HG03521 (cell line): Measurements from ENCODE around the gene CXCL3.
A peak's percentile ranks its signal among the peaks of the same experiment; 100 is the strongest.

Experiments
- ATAC-seq: cut with Tn5 transposase; IDR thresholded peaks from one replicate; pipeline ENCODE4 v1.9.1; 2021; ENCODE audit warnings: mild to moderate bottlenecking, moderate library complexity; ENCODE audit not compliant: unreplicated experiment

CXCL3 gene

DNA sequence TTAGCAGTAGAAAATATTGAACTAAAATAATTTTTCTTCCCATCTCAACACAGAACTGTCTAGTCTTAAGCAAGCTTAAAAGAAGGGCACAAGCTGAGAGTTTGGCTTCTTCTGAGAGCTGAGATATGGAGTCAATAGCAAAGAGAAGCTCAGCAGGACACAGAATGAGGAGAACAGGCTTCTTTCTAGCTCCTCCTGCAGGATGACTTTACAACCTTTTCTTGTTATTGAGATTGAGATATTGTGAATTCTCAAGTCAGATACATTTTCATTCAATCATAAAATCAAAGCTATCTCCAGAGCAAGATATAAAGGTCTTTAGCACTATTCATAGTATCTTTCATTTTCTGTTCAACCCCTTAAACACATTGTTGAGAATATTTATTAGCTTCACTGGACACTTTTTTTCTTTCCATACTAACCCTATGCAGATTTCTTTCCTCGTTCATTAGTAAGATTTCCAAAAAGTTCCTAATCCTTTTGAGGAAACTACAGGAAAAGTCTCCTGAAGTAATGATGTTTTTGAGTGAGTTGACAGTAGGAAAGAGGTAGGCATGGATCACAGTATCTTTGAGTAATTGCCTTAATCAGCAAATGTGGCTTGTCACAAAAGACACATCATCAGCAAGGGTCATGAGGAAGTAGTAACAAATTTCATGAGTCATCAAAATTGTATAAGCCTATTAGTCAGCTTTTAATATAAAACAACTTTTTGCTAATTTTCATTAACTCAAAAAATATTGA is 17.8 kb upstream of the CXCL3 start:
- no peak for ATAC-seq

DNA sequence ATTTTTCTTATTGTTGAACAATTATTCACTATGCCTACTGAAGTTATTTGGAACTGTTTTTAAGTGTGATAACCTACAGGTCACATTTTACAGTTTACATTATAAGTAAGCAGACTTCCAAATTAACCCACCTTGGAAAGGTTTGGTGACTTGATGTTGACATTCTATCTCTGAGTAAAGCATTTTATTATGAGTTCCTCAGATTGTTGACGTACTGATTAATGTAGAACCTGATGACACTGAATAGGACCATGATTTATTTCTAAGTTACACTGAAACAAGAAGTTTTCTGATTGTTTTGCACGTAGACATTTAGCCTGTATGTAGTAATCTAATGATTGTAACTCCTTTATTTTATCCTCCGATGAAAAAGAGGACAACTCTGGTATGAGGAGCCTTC is 17.0 kb upstream of the CXCL3 start:
- no peak for ATAC-seq

DNA sequence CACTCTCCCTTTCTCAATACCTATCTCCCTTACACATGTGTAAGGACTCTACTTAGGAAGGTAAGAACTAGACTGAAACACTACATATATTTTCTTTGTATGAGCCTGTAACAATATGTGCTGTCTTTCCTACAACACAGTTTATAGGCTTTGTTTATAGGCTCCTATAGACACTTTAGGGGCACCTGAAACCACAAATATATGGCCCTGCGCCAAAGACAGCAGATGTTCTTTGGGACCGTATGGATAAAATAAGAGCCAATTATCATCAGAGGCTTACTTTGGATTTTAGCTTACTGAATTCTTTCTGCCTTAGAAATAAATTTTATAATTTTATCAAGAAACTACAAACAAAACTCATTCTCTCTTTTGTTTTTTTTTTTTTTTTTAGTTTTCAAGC is 16.6 kb upstream of the CXCL3 start:
- ATAC-seq, result no peak

DNA sequence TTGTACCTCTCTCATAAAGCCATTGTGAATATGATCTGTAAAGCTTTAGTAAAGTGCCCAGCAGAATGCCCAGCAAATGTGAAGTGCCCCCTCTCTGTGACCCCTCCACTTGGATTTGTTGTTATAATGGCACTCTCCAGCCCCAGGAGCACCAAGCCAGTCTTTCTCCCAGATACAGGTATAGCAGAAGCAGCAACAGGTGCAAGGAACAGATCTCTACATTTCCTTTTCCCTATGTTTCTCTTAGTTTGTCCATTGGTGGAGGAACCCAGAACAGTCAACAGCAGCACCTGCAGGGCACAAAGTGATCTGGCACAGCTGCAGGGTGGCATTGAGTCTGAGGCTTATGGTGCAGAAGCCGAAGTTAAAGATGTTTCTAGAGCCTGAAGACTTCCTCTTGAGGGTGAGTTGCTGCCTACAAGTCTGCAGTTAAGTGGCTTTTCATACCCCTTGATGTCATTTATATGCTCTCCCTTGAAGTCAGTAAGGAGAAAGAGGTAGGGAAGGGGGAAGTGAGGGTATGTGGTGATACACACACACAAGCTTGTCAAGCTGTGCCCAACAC is 16.1 kb upstream of the CXCL3 start:
- no peak for ATAC-seq

DNA sequence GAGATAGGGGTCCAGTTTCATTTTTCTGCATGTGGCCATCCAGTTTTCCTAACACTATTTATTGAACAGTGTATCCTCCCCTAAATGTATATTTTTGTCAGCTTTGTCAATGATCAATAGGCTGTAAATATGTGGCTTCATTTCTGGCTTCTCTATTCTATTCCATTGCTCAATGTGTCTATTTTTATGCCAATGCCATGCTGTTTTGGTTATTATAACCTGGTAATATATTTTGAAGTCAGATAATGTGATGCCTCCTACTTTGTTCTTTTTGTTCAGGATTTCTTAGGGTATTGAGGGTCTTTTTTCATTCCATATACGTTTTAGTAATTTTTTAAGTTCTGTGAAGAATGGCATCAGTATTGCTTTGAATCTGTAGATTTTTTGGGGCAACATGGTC is 8.7 kb upstream of the CXCL3 start:
- ATAC-seq, result no peak

DNA sequence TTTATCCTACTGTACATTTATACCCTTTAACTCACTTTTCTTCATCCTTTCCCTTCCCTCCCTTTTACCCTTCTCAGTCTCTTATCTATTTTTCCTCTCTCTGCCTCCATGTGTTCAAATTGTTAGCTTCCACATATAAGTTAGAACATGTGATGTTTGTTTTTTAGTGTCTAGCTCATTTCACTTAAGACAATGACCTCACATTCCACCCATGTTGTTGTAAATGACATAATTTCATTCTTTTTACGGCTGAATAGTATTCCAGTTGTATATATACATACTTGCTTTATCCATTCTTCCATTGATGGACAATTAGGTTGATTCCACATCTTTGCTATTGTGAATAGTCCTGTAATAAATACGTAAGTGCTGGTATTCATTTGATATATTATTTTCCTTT is 7.3 kb upstream of the CXCL3 start:
- ATAC-seq, result no peak

DNA sequence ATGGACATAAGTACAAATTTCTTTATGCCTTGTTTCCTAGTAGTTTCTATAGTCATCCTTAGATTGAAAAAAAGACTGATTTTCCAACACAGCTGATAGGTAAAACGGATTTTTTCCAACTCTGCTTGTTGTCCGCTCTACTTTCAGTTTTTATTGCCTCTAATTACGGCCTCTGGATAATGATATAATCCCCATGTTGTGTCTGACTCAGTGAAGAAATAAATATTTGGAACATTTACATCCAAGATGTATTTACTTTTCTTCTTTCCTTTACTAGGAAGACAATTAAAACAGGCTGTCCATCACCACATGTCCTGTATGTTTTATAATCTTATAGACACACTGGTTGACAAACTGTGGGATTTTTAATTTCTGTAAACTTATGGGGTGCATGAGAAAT is 6.8 kb upstream of the CXCL3 start:
- no peak for ATAC-seq

DNA sequence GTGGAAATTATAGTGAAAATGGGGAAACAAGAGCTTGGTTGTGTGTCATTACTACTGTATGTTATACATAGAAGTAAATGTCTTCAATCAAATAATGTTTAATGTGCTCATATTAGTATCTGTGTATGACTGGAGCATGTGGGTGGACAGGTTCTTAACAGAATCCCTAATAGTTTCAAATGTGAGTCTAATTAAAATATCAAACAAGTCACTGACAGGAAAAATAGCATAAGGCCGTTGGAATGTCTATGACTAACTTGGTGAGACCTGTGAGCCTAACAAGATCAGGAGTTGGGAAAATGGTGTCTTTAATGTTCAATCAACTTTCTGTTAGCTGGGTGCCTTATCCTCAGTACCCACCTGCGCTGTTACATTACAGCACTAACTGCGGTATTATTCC is 6.2 kb upstream of the CXCL3 start:
- no peak for ATAC-seq

DNA sequence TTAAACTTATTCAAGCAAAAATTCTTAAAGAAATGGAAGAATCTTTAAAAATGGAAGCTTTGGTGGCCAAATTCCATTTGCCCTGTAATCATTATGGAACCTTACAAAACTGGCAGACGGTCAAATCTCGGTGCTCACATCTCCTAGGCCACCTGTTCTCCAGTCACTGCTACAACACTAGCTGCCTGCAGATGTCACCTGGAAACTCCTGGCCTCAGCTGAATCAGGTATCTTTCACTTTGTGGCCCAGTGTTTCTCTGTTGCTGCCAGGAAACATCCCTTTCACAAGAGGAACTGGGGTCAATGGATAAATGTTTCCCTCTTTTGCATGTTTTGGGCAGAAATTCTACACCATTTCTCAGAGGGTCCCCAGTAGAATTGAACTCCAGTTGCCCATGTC is 4.2 kb upstream of the CXCL3 start:
- no peak for ATAC-seq

DNA sequence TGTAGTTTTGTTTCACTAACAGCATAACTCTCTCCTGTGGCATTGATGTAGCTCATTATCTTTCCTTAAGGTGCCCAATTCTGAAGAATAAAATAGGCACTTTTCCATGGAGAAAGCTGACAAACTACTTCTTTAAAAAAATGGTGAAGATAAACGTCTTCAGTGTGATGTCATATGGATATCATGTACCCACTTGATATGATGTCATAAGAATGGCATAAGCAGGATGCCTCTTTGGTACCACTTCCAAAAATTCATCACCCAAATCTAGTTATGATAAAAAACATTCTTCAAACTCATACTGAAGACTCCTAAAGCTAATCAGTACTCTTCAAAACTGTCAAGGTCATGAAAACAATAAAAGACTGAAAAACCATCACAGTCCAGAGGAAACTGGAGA is 2.9 kb upstream of the CXCL3 start:
- ATAC-seq, result no peak

DNA sequence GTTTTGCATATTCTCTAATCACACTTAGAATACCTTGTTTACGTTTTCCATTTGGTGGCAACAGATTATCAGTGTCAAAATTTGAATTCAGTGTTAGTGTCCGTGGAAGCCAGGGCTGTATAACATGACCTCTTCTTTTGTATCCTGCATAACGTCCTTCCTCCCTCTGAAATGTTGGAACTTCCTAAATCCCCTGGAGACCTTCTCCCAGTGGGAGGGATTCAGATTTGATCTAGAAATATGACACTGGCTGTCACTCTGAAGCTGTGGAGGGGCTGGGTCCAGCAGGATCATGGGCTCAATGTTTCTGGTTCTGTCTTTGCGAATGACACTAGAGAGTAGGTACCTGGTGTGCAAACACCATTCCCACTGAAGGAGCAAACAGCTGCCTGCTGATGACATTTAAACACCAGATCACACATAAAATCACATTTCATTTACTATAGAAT is 850 bp upstream of the CXCL3 start:
- peak; percentile 11 for ATAC-seq

DNA sequence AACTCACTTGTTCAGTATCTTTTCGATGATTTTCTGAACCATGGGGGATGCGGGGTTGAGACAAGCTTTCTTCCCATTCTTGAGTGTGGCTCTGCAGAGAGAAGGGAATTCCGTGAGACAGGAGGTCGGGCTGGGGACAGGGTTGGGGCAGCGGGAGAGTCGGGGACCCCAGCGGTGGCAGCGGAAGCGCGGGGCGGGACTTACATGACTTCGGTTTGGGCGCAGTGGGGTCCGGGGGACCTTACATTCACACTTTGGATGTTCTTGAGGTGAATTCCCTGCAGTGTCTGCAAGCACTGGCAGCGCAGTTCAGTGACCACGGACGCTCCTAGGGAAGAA is 434 bp downstream of the CXCL3 start:
- ATAC-seq, result peak; percentile 6

DNA sequence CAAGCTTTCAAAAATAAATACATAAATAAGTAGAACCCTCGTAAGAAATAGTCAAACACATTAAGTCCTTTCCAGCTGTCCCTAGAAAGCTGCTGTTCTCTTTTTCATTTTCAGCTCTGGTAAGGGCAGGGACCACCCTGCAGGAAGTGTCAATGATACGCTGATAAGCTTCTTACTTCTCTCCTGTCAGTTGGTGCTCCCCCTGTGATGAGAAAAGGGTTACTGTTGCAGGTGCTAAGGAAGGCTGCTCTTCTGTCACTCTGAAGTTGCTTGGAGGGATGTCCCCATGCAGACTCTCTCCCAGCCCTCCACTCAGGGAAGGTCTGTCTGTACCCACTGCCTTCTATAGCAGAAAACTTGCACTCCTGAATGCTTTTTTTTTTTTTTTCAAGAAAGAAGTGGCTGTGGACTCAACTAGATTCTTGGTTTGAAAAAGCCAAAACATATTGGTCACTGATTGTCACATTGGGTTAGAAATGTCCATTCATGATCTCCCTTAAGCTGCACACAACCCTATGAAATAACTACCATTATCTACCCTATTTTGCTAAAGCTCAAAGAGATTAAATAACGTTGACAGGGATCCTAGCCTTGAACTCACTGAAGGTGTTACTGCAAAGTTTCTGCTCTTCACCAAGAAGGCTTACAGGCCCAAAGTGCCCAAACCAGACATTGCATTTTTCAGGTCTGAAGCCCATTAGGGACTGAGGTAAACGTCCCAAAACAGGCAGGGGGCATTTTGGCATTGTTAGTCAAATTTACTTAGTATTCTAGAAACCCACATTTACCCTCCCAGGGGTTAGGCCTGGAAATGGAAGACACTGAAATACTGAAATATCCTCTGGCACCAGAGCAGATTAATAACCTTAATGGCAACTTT is 1.2 kb downstream of the CXCL3 start:
- ATAC-seq, result no peak

DNA sequence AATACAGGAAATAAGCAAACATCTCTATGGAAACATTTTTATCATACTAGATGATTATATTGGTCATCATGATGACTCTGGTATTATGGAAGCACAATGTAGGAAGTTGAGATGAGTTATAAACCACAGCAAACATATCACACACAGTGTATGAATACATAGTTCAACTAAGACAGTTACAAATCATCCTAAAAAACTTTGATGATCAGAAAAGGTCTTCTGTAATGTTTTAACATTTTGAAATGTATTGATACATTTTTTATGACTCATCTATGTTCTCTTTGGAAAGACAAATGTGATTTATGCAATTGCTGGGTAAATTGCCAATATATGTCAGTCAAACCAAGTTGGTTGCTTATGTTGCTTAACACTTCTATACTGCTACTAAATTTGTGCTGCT is 4.8 kb downstream of the CXCL3 start:
- no peak for ATAC-seq

DNA sequence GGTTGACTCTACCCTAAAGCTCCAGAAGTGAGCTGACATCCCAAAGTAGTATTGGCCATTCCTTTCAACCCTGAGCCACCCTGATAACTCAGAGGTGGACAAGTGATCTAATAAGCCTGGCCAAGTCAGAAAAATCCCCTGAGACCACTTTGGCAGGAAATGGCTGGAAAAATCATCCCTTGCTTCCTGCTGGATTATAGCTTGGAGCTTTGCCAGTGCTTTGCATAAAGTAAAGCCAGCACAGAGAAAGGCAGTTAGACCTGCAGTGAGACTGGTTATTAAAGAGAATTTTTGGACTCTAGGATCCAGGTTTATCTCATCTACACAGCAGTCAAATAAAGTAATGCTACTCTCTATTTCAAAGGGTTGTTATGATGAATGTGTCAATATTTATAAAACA is 6.4 kb downstream of the CXCL3 start:
- ATAC-seq, result no peak

DNA sequence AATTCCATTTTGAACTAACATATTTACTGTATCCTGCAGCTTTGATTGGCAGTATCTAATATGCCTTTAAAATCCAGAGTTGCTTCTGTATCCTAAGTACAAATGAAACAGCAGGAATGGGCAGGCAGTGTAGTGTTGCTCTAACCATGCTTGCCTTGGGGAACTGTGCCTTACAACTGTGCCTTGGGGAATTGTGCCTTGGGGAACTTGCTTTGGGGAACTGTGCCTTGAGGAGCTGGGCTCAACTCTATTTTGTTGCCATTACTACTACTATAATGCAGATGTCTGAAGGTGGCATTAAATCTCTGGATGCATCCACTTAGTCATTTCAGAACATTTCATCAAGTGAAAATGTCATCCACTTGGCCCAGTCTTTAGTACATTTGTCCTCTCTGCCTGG is 6.9 kb downstream of the CXCL3 start:
- no peak for ATAC-seq

DNA sequence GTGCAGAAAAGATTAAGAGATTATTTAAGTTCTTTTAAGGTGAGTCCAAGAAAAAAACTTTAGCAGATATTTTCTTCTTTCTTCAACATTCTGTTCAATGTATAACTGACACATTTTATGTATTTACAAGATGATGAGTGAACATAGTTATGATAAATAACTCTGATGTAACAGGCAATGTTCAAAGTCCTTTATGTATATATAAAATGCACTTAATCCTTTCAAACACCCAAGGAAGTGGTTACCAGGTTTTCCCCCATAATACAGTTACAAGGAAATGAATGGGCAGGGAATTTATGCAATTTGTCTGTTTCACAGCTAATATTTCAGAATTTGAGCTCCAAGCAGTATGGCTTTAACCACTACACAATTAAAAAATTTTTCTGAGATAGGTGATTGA is 8.2 kb downstream of the CXCL3 start:
- ATAC-seq, result no peak

DNA sequence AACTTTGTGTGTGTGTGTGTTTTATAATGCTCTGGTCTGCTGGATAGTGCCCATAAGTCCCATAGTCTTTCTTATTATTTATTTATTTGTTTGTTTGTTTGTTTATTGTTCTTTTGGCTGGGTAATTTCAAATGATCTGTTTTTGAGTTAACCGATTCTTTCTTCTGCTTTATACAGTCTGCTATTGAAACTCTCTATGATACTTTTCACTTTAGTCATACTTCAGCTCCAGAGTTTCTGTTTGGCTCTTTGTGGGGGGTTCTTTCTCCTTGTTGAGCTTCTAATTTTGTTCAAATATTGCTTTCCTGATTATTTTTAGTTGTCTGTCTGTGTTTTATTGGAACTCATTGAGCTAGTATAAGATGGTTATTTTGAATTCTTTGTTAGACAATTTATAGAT is 10.0 kb downstream of the CXCL3 start:
- no peak for ATAC-seq

DNA sequence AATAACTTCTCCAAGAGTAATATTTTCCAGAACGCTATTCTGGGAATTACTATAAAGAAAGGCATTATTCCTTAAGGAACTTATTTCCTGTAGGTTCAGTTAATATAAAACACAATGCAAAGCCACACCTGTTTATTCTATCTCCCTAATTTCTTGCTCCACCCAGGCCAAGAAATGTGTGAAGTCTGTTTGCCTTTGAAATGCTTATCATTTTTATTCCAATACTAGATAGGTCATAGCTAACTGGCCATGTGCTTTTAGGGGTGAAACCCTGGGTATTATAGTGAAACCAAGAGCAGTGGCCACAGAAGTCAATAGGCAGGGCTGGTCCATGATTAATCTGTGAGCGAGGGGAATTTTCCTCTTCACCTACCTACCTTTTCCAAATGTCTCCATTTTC is 14.8 kb downstream of the CXCL3 start:
- ATAC-seq, result no peak

DNA sequence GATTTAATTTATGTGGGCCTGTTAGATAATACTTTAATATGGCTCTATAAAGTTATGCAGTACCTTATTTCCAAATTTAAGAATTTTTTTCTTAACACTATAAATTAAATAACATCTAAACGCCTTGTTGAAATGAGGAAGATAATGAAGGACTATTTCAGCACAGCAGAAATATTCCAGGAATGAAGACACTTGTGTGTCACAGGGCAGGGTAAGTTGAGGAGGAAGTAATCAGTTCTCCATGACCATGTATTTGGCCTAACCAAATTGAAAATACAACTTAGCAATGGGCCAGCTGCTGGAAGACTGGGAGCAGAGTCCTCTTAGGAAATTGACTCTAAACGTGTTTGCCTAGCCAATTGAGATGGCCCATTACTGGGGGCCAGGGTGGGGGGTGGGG is 16.9 kb downstream of the CXCL3 start:
- no peak for ATAC-seq

DNA sequence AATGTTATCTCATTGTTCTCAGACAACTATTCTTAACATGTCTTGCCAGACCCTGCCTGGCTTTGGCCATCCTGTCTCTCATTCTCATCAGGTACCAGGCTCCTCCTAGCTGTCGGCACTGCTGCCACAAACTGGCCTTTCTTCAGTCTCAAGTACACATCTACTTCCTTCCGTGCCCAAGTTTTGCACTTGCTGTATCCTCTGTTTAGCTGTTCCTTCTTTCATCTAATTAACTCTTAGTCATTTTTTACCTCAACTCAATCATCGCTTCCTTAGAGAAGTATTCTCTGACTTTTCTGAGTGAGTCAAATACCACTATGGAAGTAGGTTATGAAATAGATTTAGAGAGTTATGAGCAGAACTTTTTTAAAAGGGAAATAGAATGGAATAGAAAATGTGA is 19.7 kb downstream of the CXCL3 start:
- no peak for ATAC-seq

DNA sequence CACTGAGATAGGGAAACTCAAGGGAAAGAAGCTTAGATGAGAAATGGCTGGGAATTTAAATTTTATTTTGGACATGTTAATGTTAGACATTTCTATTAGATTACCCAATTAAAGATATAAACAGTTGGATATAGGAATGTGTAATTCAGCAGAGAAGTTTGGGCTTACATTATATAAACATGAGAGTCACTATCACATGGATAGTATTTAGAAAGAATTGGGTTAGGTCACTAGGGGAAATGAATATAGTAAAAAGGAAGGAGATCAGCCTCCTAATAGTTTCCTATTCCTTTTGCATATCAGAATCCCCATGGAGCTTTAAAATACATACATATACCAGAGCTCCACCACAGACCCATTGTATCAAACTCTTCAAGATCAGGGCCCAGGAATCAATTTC is 20.4 kb downstream of the CXCL3 start:
- no peak for ATAC-seq
